ENCODE results near the gene RTN4. TPM values are rescaled to one million over a fixed set of nuclear protein-coding genes. Genes with fewer than 3 reads are reported as not detected.

RTN4 gene
- total RNA-seq, 1 donor from 2014 or later: 384 TPM

DNA sequence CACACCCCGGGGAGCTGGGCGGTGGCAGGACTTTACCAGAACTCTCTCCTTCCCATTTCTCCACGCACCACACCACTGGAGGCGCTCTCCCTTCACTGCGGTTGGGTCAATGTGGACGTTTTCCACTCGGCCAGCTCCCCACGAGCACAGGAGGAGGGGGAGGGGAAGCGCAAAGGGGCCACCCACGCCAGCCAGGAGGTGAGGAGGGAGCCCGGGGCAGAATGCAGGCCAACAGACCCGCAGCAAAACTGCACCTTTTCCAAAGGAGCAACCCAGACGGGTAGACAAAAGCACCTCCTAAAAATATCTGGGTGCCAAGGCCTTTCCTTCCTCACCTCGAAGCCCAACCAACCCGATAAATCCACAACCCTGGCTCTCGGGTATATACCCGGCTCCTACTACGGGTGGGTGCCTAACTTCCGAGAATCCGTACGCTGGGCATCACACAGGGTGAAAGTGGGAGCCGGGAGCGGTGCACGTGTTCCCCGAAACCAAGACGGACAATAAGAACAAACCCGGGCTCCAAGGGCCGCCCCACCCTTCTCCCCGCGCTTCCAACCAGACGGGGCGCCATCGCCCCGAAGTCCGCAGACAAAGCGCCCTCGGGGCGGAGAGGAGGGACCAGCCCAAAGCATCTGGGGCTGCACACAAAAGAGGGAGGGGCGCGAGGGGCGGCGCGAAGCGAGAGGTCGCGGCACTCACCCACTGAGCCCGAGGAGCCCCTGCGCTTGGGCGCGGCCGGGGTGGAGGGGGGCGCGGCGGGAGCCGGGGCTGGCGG lies 1.0 kb downstream of the RTN4 start:
- peak; percentile 75 for TF ChIP-seq CTCF (conservative IDR thresholded peaks at IDR 0.05; ENCODE audit: low read depth, low read length)
- DNase-seq (ENCODE audit: low read depth): no peak
- peak overlapping the region; percentile 91 for H3K4me3 ChIP-seq (ENCODE audit: low read depth, low read length)

DNA sequence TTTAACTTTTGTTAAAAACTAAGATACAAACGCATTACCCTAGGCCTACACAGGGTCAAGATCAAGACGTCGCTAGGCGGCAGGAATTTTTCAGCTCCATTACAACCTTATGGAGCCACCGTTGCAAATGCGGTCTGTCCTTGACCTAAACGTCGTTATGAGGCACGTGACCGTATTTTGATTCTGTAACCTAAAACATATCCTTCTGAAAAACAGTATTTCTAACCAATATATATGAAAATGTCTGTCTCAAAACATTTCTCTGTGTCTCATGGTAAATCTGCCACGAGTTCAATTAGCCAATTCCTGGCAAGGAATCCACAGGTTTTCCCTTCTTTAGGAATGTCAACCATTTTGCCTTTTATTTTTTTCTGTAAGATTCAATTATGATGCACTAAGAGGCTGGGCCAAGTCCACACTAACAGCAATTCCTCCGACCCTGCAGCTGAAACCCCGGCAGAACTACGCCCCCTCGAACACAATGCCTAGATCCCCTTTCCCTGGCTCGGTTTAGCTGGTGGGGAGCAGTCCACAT lies 1.7 kb downstream of the RTN4 start:
- no peak for DNase-seq (ENCODE audit: low read depth)
- H3K4me3 ChIP-seq (ENCODE audit: low read depth, low read length): peak overlapping the region; percentile 91
- TF ChIP-seq CTCF (conservative IDR thresholded peaks at IDR 0.05; ENCODE audit: low read depth, low read length): peak; percentile 19

GRCh38 chr2:55047677-55048299 lies 2.5 kb downstream of the RTN4 start:
- no peak for DNase-seq (ENCODE audit: low read depth)
- TF ChIP-seq CTCF (conservative IDR thresholded peaks at IDR 0.05; ENCODE audit: low read depth, low read length): no peak
- peak overlapping the region; percentile 91 for H3K4me3 ChIP-seq (ENCODE audit: low read depth, low read length)

DNA sequence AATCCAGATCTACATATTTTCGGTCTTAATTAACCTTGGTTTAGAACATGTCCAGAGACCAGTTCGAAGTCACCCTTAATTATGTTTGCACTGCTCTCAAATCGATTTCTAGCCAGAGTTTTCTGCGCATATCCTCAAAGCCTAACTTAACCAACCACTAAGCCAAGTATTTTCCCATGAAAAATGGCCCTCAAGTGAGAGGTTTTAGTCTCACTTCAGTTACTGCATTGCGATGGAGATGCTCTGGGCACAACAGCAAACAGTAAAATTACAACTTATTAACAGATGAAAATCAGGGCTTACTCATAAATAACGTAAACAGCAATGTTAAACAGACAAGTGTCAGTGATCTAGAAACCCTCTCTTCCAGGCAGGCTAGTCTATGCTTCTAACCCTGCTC lies 4.5 kb downstream of the RTN4 start:
- H3K4me3 ChIP-seq (ENCODE audit: low read depth, low read length): peak overlapping the region; percentile 38
- DNase-seq (ENCODE audit: low read depth): peak; percentile 64
- TF ChIP-seq CTCF (conservative IDR thresholded peaks at IDR 0.05; ENCODE audit: low read depth, low read length): no peak

DNA sequence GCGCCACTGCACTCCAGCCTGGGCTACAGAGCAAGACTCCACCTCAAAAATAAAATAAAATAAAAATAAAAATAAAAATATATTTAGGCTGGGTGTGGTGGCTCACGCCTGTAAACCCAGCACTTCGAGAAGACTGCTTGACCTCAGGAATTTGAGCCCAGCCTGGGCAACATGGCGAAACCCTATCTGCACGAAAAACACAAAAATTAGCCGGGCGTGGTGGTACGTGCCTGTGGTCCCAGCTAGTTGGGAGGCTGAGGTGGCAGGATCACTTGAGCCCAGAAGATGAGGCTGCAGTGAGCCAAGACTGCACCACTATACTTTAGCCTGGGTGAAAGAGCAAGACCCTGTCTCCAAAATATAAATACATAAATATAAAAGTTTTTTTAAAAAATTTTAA lies 6.4 kb downstream of the RTN4 start:
- no peak for TF ChIP-seq CTCF (conservative IDR thresholded peaks at IDR 0.05; ENCODE audit: low read depth, low read length)
- H3K4me3 ChIP-seq (ENCODE audit: low read depth, low read length): no peak overlapping the region
- DNase-seq (ENCODE audit: low read depth): no peak

GRCh38 chr2:55038428-55038827 lies 11.8 kb downstream of the RTN4 start:
- no peak overlapping the region for H3K4me3 ChIP-seq (ENCODE audit: low read depth, low read length)
- DNase-seq (ENCODE audit: low read depth): no peak
- TF ChIP-seq CTCF (conservative IDR thresholded peaks at IDR 0.05; ENCODE audit: low read depth, low read length): no peak
